H1 (cell line): ENCODE data around the gene BCAS1. TPM values are rescaled to one million over a fixed set of nuclear protein-coding genes. Genes with fewer than 3 reads are reported as not detected.

Experiments used
- CTCF ChIA-PET: fragments of 300-600 bp; sonication (Branson Sonifier 250); formaldehyde crosslinking; loops from one replicate; lab custom pipeline; 2021; ENCODE audit not compliant: partially characterized antibody; lab: Charles Lee
- POLR2A ChIA-PET: fragments of 300-600 bp; sonication (Branson Sonifier 250); formaldehyde crosslinking; loops from one replicate; lab custom pipeline; 2021; ENCODE audit warnings: inconsistent platforms; ENCODE audit not compliant: partially characterized antibody; lab: Charles Lee
- DNase-seq, 2 experiments: peaks; one replicate each; pipeline versions ENCODE4 v3.0.0 to v3.0.0-alpha.2; 2010 to 2022; ENCODE audit warnings: low spot score in 2 of 2, low read depth in 1 of 2, mixed read lengths in 1 of 2
- FAIRE-seq: peaks from 2 replicates; lab custom pipeline; 2011; peaks lifted over from hg19 to GRCh38; lab: Jason Lieb, UNC
- H2AFZ ChIP-seq: 2 replicates; pipeline ENCODE4 v1.8.1; 2012; ENCODE audit warnings: low read length, inconsistent platforms
- H2AK5ac ChIP-seq: 2 replicates; pipeline ENCODE4 v1.6.1; 2013; ENCODE audit warnings: low read depth, low read length
- H2BK120ac ChIP-seq: replicated peaks from 2 replicates; pipeline ENCODE3; 2013; ENCODE audit warnings: low read depth, low read length, inconsistent platforms
- H2BK12ac ChIP-seq: 2 replicates; pipeline ENCODE4 v1.6.1; 2013; ENCODE audit warnings: low read depth, low read length
- H2BK15ac ChIP-seq: 2 replicates; pipeline ENCODE4 v1.6.1; 2013; ENCODE audit warnings: low read length
- H2BK20ac ChIP-seq: 2 replicates; pipeline ENCODE4 v1.6.1; 2013; ENCODE audit warnings: low read length
- H2BK5ac ChIP-seq: 2 replicates; pipeline ENCODE4 v1.6.1; 2013; ENCODE audit warnings: low read depth, low read length
- H3K14ac ChIP-seq: 2 replicates; pipeline ENCODE4 v1.6.1; 2013; ENCODE audit warnings: inconsistent platforms; ENCODE audit not compliant: insufficient read length
- H3K18ac ChIP-seq: 2 replicates; pipeline ENCODE4 v1.6.1; 2013; ENCODE audit warnings: low read length; ENCODE audit errors: extremely low read depth
- H3K23ac ChIP-seq: 2 replicates; pipeline ENCODE4 v1.6.1; 2013; ENCODE audit warnings: inconsistent platforms; ENCODE audit not compliant: insufficient read length
- H3K23me2 ChIP-seq: 2 replicates; pipeline ENCODE4 v1.6.1; 2013; ENCODE audit warnings: low read depth, low read length
- H3K27ac ChIP-seq: 2 replicates; pipeline ENCODE4 v1.6.1; 2011; ENCODE audit warnings: low read depth, low read length, inconsistent platforms
- H3K27me3 ChIP-seq, 4 experiments: replicated peaks in 1 of 4; 1 replicate in 1 of 4; 2 replicates in 3 of 4; pipeline versions ENCODE4 v1.6.1 to v1.8.1; 2011 to 2013; ENCODE audit warnings: low read length in 3 of 4, mild to moderate bottlenecking in 3 of 4, inconsistent platforms in 2 of 4, mixed read lengths in 2 of 4, moderate library complexity in 1 of 4; ENCODE audit not compliant: control insufficient read depth in 3 of 4, insufficient read depth in 3 of 4; ENCODE audit errors: extremely low read depth in 1 of 4
- H3K36me3 ChIP-seq, 4 experiments: 2 replicates each; pipeline versions ENCODE4 v1.6.1 to v1.8.1; 2011 to 2013; ENCODE audit warnings: mild to moderate bottlenecking in 4 of 4, low read length in 3 of 4, moderate library complexity in 2 of 4, control low read depth in 1 of 4, inconsistent platforms in 1 of 4; ENCODE audit not compliant: insufficient read depth in 4 of 4, control insufficient read depth in 2 of 4
- H3K4ac ChIP-seq: replicated peaks from 2 replicates; pipeline ENCODE3; 2013; ENCODE audit warnings: low read length, low read depth, mixed read lengths, inconsistent platforms; ENCODE audit not compliant: insufficient read length
- H3K4me1 ChIP-seq, 4 experiments: replicated peaks in 1 of 4; 1 replicate in 1 of 4; 2 replicates in 3 of 4; pipeline versions ENCODE4 v1.6.1 to v1.8.1; 2011 to 2013; ENCODE audit warnings: low read length in 3 of 4, inconsistent platforms in 2 of 4, mixed read lengths in 1 of 4; ENCODE audit not compliant: insufficient read depth in 4 of 4, control insufficient read depth in 3 of 4
- H3K4me2 ChIP-seq, 2 experiments: 2 replicates each; pipeline versions ENCODE4 v1.6.1 to v1.8.1; 2011 to 2013; ENCODE audit warnings: low read depth in 2 of 2, low read length in 2 of 2, control low read depth in 1 of 2, inconsistent platforms in 1 of 2, mild to moderate bottlenecking in 1 of 2; ENCODE audit not compliant: insufficient read depth in 1 of 2
- H3K4me3 ChIP-seq, 4 experiments: fragments of 200-600, 300-600 bp in 1 of 4; sonication (generic), shearing (Covaris generic), sonication (Bioruptor Twin) in 1 of 4; 2 replicates each; pipeline versions ENCODE4 v1.5.1 to v1.8.1; 2011 to 2016; ENCODE audit warnings: low read length in 4 of 4, low read depth in 3 of 4, control low read depth in 2 of 4, inconsistent platforms in 2 of 4, mild to moderate bottlenecking in 2 of 4, mixed read lengths in 1 of 4, moderate library complexity in 1 of 4; ENCODE audit not compliant: insufficient read depth in 2 of 4; ENCODE audit errors: extremely low read depth in 1 of 4
- H3K56ac ChIP-seq: replicated peaks from 2 replicates; pipeline ENCODE3; 2013; ENCODE audit warnings: low read depth, mild to moderate bottlenecking, mixed read lengths, low read length, inconsistent platforms; ENCODE audit not compliant: insufficient read length
- H3K79me1 ChIP-seq: 2 replicates; pipeline ENCODE4 v1.6.1; 2013; ENCODE audit warnings: low read depth, low read length, control low read depth
- H3K79me2 ChIP-seq, 2 experiments: 2 replicates each; pipeline versions ENCODE4 v1.6.1 to v1.8.1; 2012 to 2013; ENCODE audit warnings: low read length in 2 of 2, mild to moderate bottlenecking in 2 of 2, inconsistent platforms in 1 of 2; ENCODE audit not compliant: insufficient read depth in 2 of 2, control insufficient read depth in 1 of 2
- H3K9ac ChIP-seq, 4 experiments: replicated peaks in 1 of 4; 1 replicate in 1 of 4; 2 replicates in 3 of 4; pipeline versions ENCODE4 v1.6.1 to v1.8.1; 2011 to 2013; ENCODE audit warnings: low read depth in 3 of 4, low read length in 3 of 4, control low read depth in 2 of 4, mild to moderate bottlenecking in 2 of 4, moderate library complexity in 2 of 4, inconsistent platforms in 1 of 4; ENCODE audit errors: extremely low read depth in 1 of 4
- H3K9me3 ChIP-seq, 2 experiments: 2 replicates each; pipeline versions ENCODE4 v1.6.1 to v1.8.1; 2012 to 2013; ENCODE audit warnings: mild to moderate bottlenecking in 2 of 2, moderate library complexity in 2 of 2, control low read depth in 1 of 2, inconsistent platforms in 1 of 2, low read depth in 1 of 2, low read length in 1 of 2, mixed read lengths in 1 of 2; ENCODE audit not compliant: insufficient read depth in 2 of 2
- H4K20me1 ChIP-seq, 2 experiments: replicated peaks in 1 of 2; 2 replicates each; pipeline versions ENCODE3 to v1.8.1; 2011 to 2013; ENCODE audit warnings: inconsistent platforms in 2 of 2, low read length in 2 of 2, mild to moderate bottlenecking in 1 of 2; ENCODE audit not compliant: insufficient read depth in 2 of 2, control insufficient read depth in 1 of 2
- H4K5ac ChIP-seq: 2 replicates; pipeline ENCODE4 v1.6.1; 2013; ENCODE audit warnings: low read length, low read depth, mixed read lengths, inconsistent platforms; ENCODE audit not compliant: insufficient read length
- H4K8ac ChIP-seq: 2 replicates; pipeline ENCODE4 v1.8.0; 2013; ENCODE audit warnings: mild to moderate bottlenecking, moderate library complexity, low read length, inconsistent platforms; ENCODE audit not compliant: insufficient read depth; ENCODE audit errors: extremely low read depth
- H4K91ac ChIP-seq: replicated peaks from 2 replicates; pipeline ENCODE3; 2013; ENCODE audit warnings: low read length, mixed read lengths, inconsistent platforms; ENCODE audit not compliant: insufficient read length
- BACH1 ChIP-seq: IDR thresholded peaks from 2 replicates; pipeline ENCODE4 v1.6.1; 2012; ENCODE audit warnings: low read length, improper control_type of control experiment
- KDM1A ChIP-seq: fragments of 200-600, 300-600 bp; sonication (generic); IDR thresholded peaks from 2 replicates; pipeline ENCODE4 v1.7.1; 2016; ENCODE audit warnings: mild to moderate bottlenecking, low read length, borderline replicate concordance
- WGBS, 2 experiments: shearing (Covaris generic) in 1 of 2; methylation state at CpG; one replicate each; pipeline versions ENCODE4 v1.1.6 to v1.1.7; 2013 to 2015; ENCODE audit warnings: low lambda C conversion rate in 2 of 2, mixed read lengths in 2 of 2, inconsistent platforms in 1 of 2, low coverage in 1 of 2, missing lambda C conversion rate in 1 of 2; ENCODE audit not compliant: insufficient replicate concordance in 2 of 2, insufficient coverage in 1 of 2, insufficient read length in 1 of 2; ENCODE audit errors: extremely low coverage in 1 of 2, missing lambda C conversion rate in 1 of 2; 5-methylcytosine and 5-hydroxymethylcytosine counted together
- polyA plus RNA-seq, 7 experiments: library from polyadenylated mRNA; depleted of rRNA in 3 of 7; stranded (reverse) in 5 of 7; unstranded in 2 of 7; fragments of >200 nt in 5 of 7; fragments of 200-250 nt in 2 of 7; gene quantifications; 1 replicate in 5 of 7; 2 replicates in 1 of 7; 4 replicates in 1 of 7; pipeline versions ENCODE4 v1.2.1 to v1.2.3, GENCODE V29; 2011 to 2013; ENCODE audit warnings: missing spikeins in 2 of 7, mixed read lengths in 2 of 7
- total RNA-seq: library from RNA; stranded (reverse); fragmentation: NEBNext Ultra II Directional; extraction: Animal tissue kit (Norgen Biotek cat#: 25700); gene quantifications from 2 replicates; pipeline ENCODE4 v1.2.1, GENCODE V29; 2021

Gene BCAS1
- total and polyA plus RNA-seq, 2 of the 8 experiments (the other 6 are each of a cell fraction or from before 2014, with no cell fraction given) = 0.06 to 0.19 TPM

DNA sequence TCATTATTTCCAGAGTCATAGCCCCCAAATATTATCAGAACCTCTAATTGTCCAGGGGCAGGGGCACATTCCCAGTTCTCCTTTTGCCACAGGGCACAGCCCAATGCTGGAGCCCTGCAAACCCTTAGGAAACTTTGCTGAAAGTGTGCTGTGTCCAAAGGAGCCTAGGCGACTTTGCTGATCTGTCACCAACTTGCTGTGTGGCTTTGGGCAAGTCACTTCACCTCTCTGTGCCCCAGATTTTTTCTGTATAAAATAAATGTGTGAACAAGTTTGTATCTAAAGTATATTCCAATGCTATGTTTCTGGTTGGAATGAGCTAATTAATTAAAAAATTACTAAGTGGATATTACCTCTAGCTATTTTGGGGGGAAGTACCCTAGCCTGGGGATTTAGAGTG lies 25.4 kb upstream of the BCAS1 start:
- Histone ChIP-seq H3K23me2 (no peaks in the 10 kb centered on the region), H2AFZ (no peak overlapping the region), H2BK120ac (no peak overlapping the region), H3K4me1 (peaks cover 0 to 2% (median 0%) of the 10 kb centered on the region in 4 experiments; a peak in 1 of 7 replicates), H3K14ac (no peak overlapping the region), H3K36me3 (no peaks in the 10 kb centered on the region), H2AK5ac (no peak overlapping the region), H3K4me2 (no peak overlapping the region), H3K18ac (no peak overlapping the region), H3K23ac (no peak overlapping the region), H3K9me3 (no peaks in the 10 kb centered on the region), H3K27ac (no peak overlapping the region), H3K4ac (no peak overlapping the region), H2BK12ac (no peak overlapping the region), H4K5ac (no peak overlapping the region), H2BK5ac (no peak overlapping the region), H3K27me3 (no peaks in the 10 kb centered on the region), H2BK20ac (no peak overlapping the region), H4K91ac (no peak overlapping the region), H4K8ac (no peak overlapping the region), H3K4me3 (no peak overlapping the region), H3K9ac (no peak overlapping the region), H3K79me2 (no peaks in the 10 kb centered on the region), H2BK15ac (no peak overlapping the region), H3K79me1 (no peaks in the 10 kb centered on the region), H4K20me1 (no peaks in the 10 kb centered on the region), H3K56ac (no peak overlapping the region)
- no peak for FAIRE-seq
- no peak for TF ChIP-seq BACH1
- TF ChIP-seq KDM1A = 0 out of 2 replicates have a peak, but pooled peaks have one; percentile 13
- 89% methylated on average over 1 of the region's 1 CpG; no CpG with 5 or more reads in 1 of the 2 experiments for WGBS, 2 experiments
- no peak for DNase-seq
- ChIA-PET CTCF (interaction anchor here (1.2 to 19.2 kb wide), 10 partner anchors 8 to 127 kb away, joined by 3 to 591 read pairs (median 8); partner anchors contain the start of gene PFDN4), POLR2A (no interaction called here)
